Stimulated activated naive CD8-positive, alpha-beta T cell treated with anti-CD3 and anti-CD28 coated beads, Interleukin-15, Interleukin-2, amounts not matched to agents 100 U/mL and 50 U/mL, for 24 hours (primary cell): Measurements from ENCODE around the gene TMEM175.

ENCODE experiments used
- ATAC-seq: fragments of 150-1000 bp; cut with Tn5 transposase; one replicate; pipeline ENCODE4 v1.10.0; 2021
- DNase-seq: peaks from one replicate; pipeline ENCODE4 v3.0.0; 2021

The TMEM175 gene

GRCh38 chr4:931960-932712, at the start of gene TMEM175, which contains the start of gene GAK:
TSS of gene TMEM175 (plus strand) at chr4:932460. CDS start at chr4:947740, 15,280 bp downstream.
TSS of gene GAK (minus strand) at chr4:932316. CDS start at chr4:932187, 129 bp downstream.
- ATAC-seq (peak; percentile 98), DNase-seq (peak; percentile 98)

GRCh38 chr4:882646-883045, 49.6 kb upstream of the TMEM175 start:
- ATAC-seq = no peak
- no peak for DNase-seq

GRCh38 chr4:883377-884095, 48.7 kb upstream of the TMEM175 start:
- no peak for DNase-seq
- no peak for ATAC-seq

GRCh38 chr4:884259-884658, 48.0 kb upstream of the TMEM175 start:
- ATAC-seq (no peak), DNase-seq (no peak)

- ATAC-seq = no peak
- no peak for DNase-seq
Observed at GRCh38 chr4:884896-885295, 47.4 kb upstream of the TMEM175 start.

GRCh38 chr4:885353-885752, 46.9 kb upstream of the TMEM175 start:
- no peak for DNase-seq
- no peak for ATAC-seq

GRCh38 chr4:886244-886643, 46.0 kb upstream of the TMEM175 start:
- DNase-seq = no peak
- no peak for ATAC-seq

GRCh38 chr4:887034-887763, 45.1 kb upstream of the TMEM175 start:
- DNase-seq (no peak), ATAC-seq (no peak)

- DNase-seq (no peak), ATAC-seq (no peak)
Observed at GRCh38 chr4:888029-888428, 44.2 kb upstream of the TMEM175 start.

GRCh38 chr4:889516-889915, 42.7 kb upstream of the TMEM175 start:
- ATAC-seq = no peak
- no peak for DNase-seq

GRCh38 chr4:890036-890695, 42.1 kb upstream of the TMEM175 start:
- ATAC-seq (no peak), DNase-seq (no peak)

GRCh38 chr4:891747-892146, 40.5 kb upstream of the TMEM175 start:
- DNase-seq (peak; percentile 33), ATAC-seq (no peak)

GRCh38 chr4:892780-893179, 39.5 kb upstream of the TMEM175 start:
- ATAC-seq (no peak), DNase-seq (no peak)

- DNase-seq (no peak), ATAC-seq (no peak)
Observed at GRCh38 chr4:893276-893994, 38.8 kb upstream of the TMEM175 start.

GRCh38 chr4:893995-894705, 38.1 kb upstream of the TMEM175 start:
- DNase-seq = no peak
- ATAC-seq = no peak

GRCh38 chr4:895596-895995, 36.7 kb upstream of the TMEM175 start:
- ATAC-seq = no peak
- DNase-seq = no peak

- DNase-seq (no peak), ATAC-seq (no peak)
Observed at GRCh38 chr4:896216-896615, 36.0 kb upstream of the TMEM175 start.

GRCh38 chr4:896630-897029, 35.6 kb upstream of the TMEM175 start:
- ATAC-seq (no peak), DNase-seq (no peak)

- DNase-seq (no peak), ATAC-seq (no peak)
Observed at GRCh38 chr4:898123-898522, 34.1 kb upstream of the TMEM175 start.

GRCh38 chr4:898869-899555, 33.2 kb upstream of the TMEM175 start:
- ATAC-seq (no peak), DNase-seq (no peak)

- no peak for ATAC-seq
- no peak for DNase-seq
Observed at GRCh38 chr4:899556-899906, 32.7 kb upstream of the TMEM175 start.
